Measurements from ENCODE around the gene EIF5A.

DNA sequence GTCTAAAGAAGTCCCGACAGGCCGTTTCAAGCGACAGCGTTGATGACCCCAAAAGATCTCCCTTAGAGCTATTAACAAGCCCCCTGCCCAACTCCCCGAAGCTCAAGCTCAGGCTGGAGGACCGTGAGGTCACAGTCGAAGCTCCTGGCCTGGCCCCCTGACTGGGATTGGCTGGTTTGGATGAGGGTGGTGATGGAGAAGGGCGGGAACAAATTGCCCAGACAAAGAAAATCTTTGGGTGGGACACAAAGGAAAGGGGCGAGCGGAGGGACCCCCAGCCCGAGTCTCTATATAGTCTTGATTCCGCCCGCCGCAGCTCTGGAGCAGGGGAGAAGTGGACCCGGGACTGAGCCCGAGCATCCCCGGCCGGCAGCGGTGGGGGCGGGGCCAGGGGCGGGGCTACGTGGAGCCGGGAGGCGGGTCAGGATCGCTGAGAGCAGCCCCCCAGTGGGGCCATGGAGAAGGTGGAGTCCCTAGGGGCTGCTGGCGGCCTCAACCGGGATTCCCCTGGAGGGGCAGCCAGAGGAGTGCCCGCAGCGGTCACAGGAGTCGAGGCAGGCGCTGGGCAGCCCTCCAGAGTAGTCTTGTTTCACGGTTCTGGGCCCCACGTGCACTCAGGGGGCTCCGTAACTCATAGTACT lies 22.7 kb downstream of the EIF5A start:
- TF ChIP-seq, protein P1, sequence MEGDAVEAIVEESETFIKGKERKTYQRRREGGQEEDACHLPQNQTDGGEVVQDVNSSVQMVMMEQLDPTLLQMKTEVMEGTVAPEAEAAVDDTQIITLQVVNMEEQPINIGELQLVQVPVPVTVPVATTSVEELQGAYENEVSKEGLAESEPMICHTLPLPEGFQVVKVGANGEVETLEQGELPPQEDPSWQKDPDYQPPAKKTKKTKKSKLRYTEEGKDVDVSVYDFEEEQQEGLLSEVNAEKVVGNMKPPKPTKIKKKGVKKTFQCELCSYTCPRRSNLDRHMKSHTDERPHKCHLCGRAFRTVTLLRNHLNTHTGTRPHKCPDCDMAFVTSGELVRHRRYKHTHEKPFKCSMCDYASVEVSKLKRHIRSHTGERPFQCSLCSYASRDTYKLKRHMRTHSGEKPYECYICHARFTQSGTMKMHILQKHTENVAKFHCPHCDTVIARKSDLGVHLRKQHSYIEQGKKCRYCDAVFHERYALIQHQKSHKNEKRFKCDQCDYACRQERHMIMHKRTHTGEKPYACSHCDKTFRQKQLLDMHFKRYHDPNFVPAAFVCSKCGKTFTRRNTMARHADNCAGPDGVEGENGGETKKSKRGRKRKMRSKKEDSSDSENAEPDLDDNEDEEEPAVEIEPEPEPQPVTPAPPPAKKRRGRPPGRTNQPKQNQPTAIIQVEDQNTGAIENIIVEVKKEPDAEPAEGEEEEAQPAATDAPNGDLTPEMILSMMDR (IDR thresholded peaks at IDR 0.05), result no peak
- TF ChIP-seq POLR2AphosphoS5 (IDR thresholded peaks at IDR 0.05) (no peak), POLR2A (IDR thresholded peaks at IDR 0.05) (no peak)
